Neural progenitor cell (in vitro differentiated cells): ENCODE data around the gene JPT2. TPM values are rescaled to one million over a fixed set of nuclear protein-coding genes. Genes with fewer than 3 reads are reported as not detected.
"Not testable (repeated sequence)": the region's sequence is repeated elsewhere in the genome, so short reads cannot be mapped to it uniquely, and the experiment has no call there.

Experiments used
- DNase-seq: peaks from one replicate; pipeline ENCODE4 v3.0.0-alpha.2; 2016; ENCODE audit warnings: low spot score
- H2AFZ ChIP-seq: fragments of 200-600 bp; sonication (generic); replicated peaks from 2 replicates; pipeline ENCODE4 v1.6.1; 2016; ENCODE audit warnings: antibody characterized with exemption
- H3F3A ChIP-seq: fragments of 200-600 bp; sonication (generic); 2 replicates; pipeline ENCODE4 v1.6.1; 2016; ENCODE audit warnings: antibody characterized with exemption, low read depth
- H3K27ac ChIP-seq: fragments of 200-600 bp; sonication (generic); 2 replicates; pipeline ENCODE4 v1.5.1; 2016; ENCODE audit warnings: mild to moderate bottlenecking
- H3K27me3 ChIP-seq: fragments of 200-600 bp; sonication (generic); 2 replicates; pipeline ENCODE4 v1.6.1; 2016; ENCODE audit warnings: mild to moderate bottlenecking, moderate library complexity
- H3K36me3 ChIP-seq: fragments of 200-600 bp; sonication (generic); 2 replicates; pipeline ENCODE4 v1.5.1; 2016
- H3K4me1 ChIP-seq: fragments of 200-600 bp; sonication (generic); 2 replicates; pipeline ENCODE4 v1.6.1; 2016; ENCODE audit warnings: mixed run types
- H3K4me2 ChIP-seq: fragments of 200-600 bp; sonication (generic); 2 replicates; pipeline ENCODE4 v1.6.1; 2016
- H3K4me3 ChIP-seq: fragments of 200-600 bp; sonication (generic); 2 replicates; pipeline ENCODE4 v1.5.1; 2016
- H3K79me2 ChIP-seq: fragments of 200-600 bp; sonication (generic); 2 replicates; pipeline ENCODE4 v1.6.1; 2016; ENCODE audit warnings: low read depth
- H3K9ac ChIP-seq: fragments of 200-600 bp; sonication (generic); 2 replicates; pipeline ENCODE4 v1.6.1; 2016
- H3K9me3 ChIP-seq: fragments of 200-600 bp; sonication (generic); 2 replicates; pipeline ENCODE4 v1.5.1; 2016; ENCODE audit warnings: low read depth
- H4K20me1 ChIP-seq: fragments of 200-600 bp; sonication (generic); 2 replicates; pipeline ENCODE4 v1.6.1; 2016; ENCODE audit warnings: low read depth
- H3K27ac Mint-ChIP-seq: 3 replicates; pipeline ENCODE4 v1.8.0; 2021; ENCODE audit warnings: mixed read lengths
- H3K27me3 Mint-ChIP-seq: 2 replicates; pipeline ENCODE4 v1.8.0; 2022; ENCODE audit warnings: low read depth, mild to moderate bottlenecking, inconsistent platforms, moderate library complexity, mixed read lengths; ENCODE audit not compliant: insufficient read depth
- H3K36me3 Mint-ChIP-seq: 3 replicates; pipeline ENCODE4 v1.8.0; 2021; ENCODE audit warnings: mixed read lengths
- H3K4me1 Mint-ChIP-seq: 3 replicates; pipeline ENCODE4 v1.8.0; 2021; ENCODE audit warnings: mixed read lengths
- H3K4me3 Mint-ChIP-seq: 3 replicates; pipeline ENCODE4 v1.8.0; 2021; ENCODE audit warnings: mild to moderate bottlenecking, moderate library complexity, mixed read lengths
- H3K9me3 Mint-ChIP-seq: 3 replicates; pipeline ENCODE4 v1.8.0; 2020; ENCODE audit warnings: mixed read lengths
- CTCF ChIP-seq: fragments of 200-600 bp; sonication (generic); IDR thresholded peaks from 2 replicates; pipeline ENCODE4 v1.5.1; 2017; ENCODE audit warnings: antibody characterized with exemption, mild to moderate bottlenecking
- EZH2 ChIP-seq: fragments of 200-600 bp; sonication (generic); IDR thresholded peaks from 2 replicates; pipeline ENCODE4 v1.6.1; 2017; ENCODE audit warnings: antibody characterized with exemption, mild to moderate bottlenecking, moderate library complexity
- EZH2phosphoT487 ChIP-seq: fragments of 200-600 bp; sonication (generic); IDR thresholded peaks from 2 replicates; pipeline ENCODE4 v1.6.1; 2017; ENCODE audit warnings: antibody characterized with exemption
- total RNA-seq: library from RNA; depleted of rRNA; stranded (reverse); fragments of >200 nt; gene quantifications from 2 replicates; pipeline ENCODE4 v1.2.3, GENCODE V29; 2015; ENCODE audit warnings: low replicate concordance

The JPT2 gene
- total RNA-seq, 1 donor from 2014 or later = 187 TPM

- Histone ChIP-seq H3K79me2 (peaks cover 67% of the 10 kb centered on the region), H3K9ac (no peak overlapping the region), H4K20me1 (peaks cover 62% of the 10 kb centered on the region), H3K36me3 (no peaks in the 10 kb centered on the region), H3K27ac (no peak overlapping the region), H3F3A (peaks cover 8% of the 10 kb centered on the region), H3K4me1 (peaks cover 10% of the 10 kb centered on the region), H3K27me3 (no peaks in the 10 kb centered on the region), H2AFZ (no peak overlapping the region), H3K4me3 (no peak overlapping the region), H3K9me3 (no peaks in the 10 kb centered on the region), H3K4me2 (no peak overlapping the region)
- Mint-ChIP-seq H3K9me3 (no peaks in the 10 kb centered on the region), H3K27me3 (peaks cover 7% of the 10 kb centered on the region), H3K4me1 (peaks cover 3% of the 10 kb centered on the region), H3K36me3 (peaks cover 2% of the 10 kb centered on the region), H3K4me3 (no peak overlapping the region), H3K27ac (peak overlapping the region; percentile 50)
- TF ChIP-seq EZH2 (no peak), EZH2phosphoT487 (no peak), CTCF (no peak)
- DNase-seq = no peak
These were observed 37.1 kb downstream of the JPT2 start for GRCh38 chr16:1715220-1715619.

GRCh38 chr16:1718236-1718635 lies 40.2 kb downstream of the JPT2 start:
- Histone ChIP-seq H4K20me1 (peaks cover 35% of the 10 kb centered on the region), H3K79me2 (peaks cover 41% of the 10 kb centered on the region)
- not testable (repeated sequence) for H3K4me3 Mint-ChIP-seq, H3K27me3 Mint-ChIP-seq, DNase-seq, H3K4me2 ChIP-seq, H3K36me3 Mint-ChIP-seq, H3K9ac ChIP-seq, H3K4me1 Mint-ChIP-seq, H3F3A ChIP-seq, H3K27me3 ChIP-seq, H3K27ac Mint-ChIP-seq, H3K4me1 ChIP-seq, H3K9me3 ChIP-seq, H3K4me3 ChIP-seq, H3K9me3 Mint-ChIP-seq, H3K27ac ChIP-seq, H2AFZ ChIP-seq, H3K36me3 ChIP-seq

GRCh38 chr16:1719559-1720229 lies 41.6 kb downstream of the JPT2 start:
- H3K4me1 ChIP-seq, H3K27me3 ChIP-seq, DNase-seq, H3K9ac ChIP-seq, H3K27ac ChIP-seq, H3K36me3 ChIP-seq, H3K27ac Mint-ChIP-seq, H3K4me3 ChIP-seq, H2AFZ ChIP-seq, H3K9me3 Mint-ChIP-seq, H3K4me3 Mint-ChIP-seq, H3K4me1 Mint-ChIP-seq, H3K27me3 Mint-ChIP-seq, H3K9me3 ChIP-seq, H3K4me2 ChIP-seq, H3F3A ChIP-seq, H3K36me3 Mint-ChIP-seq: not testable (repeated sequence)
- H3K79me2 ChIP-seq = peaks cover 35% of the 10 kb centered on the region
- H4K20me1 ChIP-seq = peaks cover 23% of the 10 kb centered on the region

GRCh38 chr16:1721372-1721771 lies 43.3 kb downstream of the JPT2 start:
- Mint-ChIP-seq H3K4me3 (no peak overlapping the region), H3K27ac (no peak overlapping the region), H3K36me3 (peaks cover 1% of the 10 kb centered on the region), H3K9me3 (no peaks in the 10 kb centered on the region), H3K4me1 (peaks cover 7% of the 10 kb centered on the region), H3K27me3 (peaks cover 3% of the 10 kb centered on the region)
- Histone ChIP-seq H3K79me2 (peaks cover 18% of the 10 kb centered on the region), H3F3A (peaks cover 3% of the 10 kb centered on the region), H3K4me2 (no peak overlapping the region), H4K20me1 (peaks cover 11% of the 10 kb centered on the region), H3K36me3 (no peaks in the 10 kb centered on the region), H3K27ac (no peak overlapping the region), H3K4me3 (no peak overlapping the region), H3K9me3 (no peaks in the 10 kb centered on the region), H3K9ac (no peak overlapping the region), H2AFZ (no peak overlapping the region), H3K4me1 (no peaks in the 10 kb centered on the region), H3K27me3 (no peaks in the 10 kb centered on the region)
- DNase-seq = no peak
- no peak for TF ChIP-seq CTCF
- no peak for TF ChIP-seq EZH2phosphoT487
- no peak for TF ChIP-seq EZH2
